Measurements from ENCODE around the gene DAP3. TPM values are rescaled to one million over a fixed set of nuclear protein-coding genes. Genes with fewer than 3 reads are reported as not detected.
A peak's percentile ranks its signal among the peaks of the same experiment; 100 is the strongest.
"Not testable (repeated sequence)": the region's sequence is repeated elsewhere in the genome, so short reads cannot be mapped to it uniquely, and the experiment has no call there.

The DAP3 gene
- total RNA-seq, 1 donor from 2014 or later = 122 TPM

DNA sequence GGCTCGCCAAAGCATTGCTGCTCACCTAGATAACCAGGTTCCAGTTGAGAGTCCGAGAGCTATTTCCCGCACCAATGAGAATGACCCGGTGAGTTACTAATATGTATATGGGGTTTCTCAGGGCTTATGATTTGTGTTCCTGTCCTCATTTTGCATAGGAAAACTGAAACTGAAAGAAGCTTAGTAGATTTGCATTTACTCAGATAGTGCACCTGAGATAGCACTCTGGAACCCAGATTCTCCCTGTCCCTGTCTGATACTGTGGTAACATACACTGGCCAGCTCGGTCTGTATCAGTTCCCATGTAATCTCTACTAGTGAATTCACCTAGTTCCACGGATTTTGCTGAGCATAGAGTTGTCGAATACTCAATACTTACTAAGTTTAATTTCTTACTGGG, 28.1 kb downstream of the DAP3 start:
- no peak for DNase-seq (ENCODE audit: low read depth)

GRCh38 chr1:155718524-155719115, 29.7 kb downstream of the DAP3 start:
- not testable (repeated sequence) for DNase-seq (ENCODE audit: low read depth)

DNA sequence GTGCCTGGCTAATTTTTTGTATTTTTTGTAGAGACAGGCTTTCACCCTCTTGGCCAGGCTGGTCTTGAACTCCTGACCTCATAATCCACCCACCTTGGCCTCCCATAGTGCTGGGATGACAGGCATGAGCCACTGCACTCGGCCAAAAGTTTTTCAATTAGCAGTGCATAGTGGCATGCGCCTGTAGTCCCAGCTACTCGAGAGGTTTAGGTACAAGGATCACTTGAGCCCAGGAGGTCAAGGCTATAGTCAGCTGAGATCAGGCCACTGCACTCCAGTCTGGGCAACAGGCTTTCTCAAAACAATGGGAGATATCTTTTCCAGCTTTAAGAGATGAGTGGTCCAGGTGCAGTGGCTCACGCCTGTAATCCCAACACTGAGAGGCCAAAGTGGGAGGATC, 30.8 kb downstream of the DAP3 start:
- no peak for DNase-seq (ENCODE audit: low read depth)

DNA sequence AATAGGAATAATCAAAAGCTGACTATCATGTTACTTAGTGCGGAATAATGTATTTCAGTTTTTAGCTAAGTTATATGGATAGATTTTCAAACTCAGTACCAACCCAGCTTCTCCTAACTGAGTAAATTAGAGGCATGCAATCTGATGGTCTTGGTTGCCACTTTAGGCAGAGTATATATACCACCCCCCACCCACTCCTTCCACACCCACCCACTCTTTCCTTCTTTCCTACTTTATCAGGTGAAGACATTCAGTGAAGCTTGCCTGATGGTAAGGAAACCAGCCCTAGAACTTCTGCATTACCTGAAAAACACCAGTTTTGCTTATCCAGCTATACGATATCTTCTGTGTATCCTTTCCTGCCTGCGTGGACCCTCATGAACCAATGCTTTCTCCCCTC, 36.3 kb downstream of the DAP3 start:
- no peak for DNase-seq (ENCODE audit: low read depth)

DNA sequence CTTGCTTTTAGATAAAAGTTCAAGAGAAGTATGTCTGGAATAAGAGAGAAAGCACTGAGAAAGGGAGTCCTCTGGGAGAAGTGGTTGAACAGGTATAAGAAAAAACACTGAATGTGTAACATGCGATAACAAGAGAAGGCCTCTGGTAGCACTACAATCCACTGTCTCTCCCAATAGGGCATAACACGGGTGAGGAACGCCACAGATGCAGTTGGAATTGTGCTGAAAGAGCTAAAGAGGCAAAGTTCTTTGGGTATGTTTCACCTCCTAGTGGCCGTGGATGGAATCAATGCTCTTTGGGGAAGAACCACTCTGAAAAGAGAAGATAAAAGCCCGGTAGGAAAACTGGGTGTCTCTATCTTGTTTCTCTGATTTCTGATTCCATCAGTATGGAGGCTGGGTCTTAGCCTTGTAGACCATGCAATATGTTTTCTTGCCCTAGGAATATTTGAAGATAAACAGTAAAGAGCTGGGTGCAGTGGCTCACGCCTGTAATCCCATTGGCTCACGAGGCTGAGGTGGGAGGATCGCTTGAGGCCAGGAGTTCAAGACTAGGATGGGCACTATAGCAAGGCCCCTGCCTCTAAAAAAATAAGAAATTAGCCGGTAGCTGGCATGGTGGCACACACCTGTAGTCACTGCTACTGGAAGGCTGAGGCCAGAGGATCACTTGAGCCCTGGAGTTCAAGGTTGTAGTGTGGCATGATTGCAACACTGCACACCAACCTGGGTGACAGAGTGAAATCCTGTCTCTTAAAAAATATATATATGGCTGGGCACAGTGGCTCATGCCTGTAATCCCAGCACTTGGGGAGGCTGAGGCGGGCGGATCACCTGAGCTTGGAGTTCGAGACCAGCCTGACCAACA, 40.4 kb downstream of the DAP3 start:
- DNase-seq (ENCODE audit: low read depth) = peak; percentile 48

DNA sequence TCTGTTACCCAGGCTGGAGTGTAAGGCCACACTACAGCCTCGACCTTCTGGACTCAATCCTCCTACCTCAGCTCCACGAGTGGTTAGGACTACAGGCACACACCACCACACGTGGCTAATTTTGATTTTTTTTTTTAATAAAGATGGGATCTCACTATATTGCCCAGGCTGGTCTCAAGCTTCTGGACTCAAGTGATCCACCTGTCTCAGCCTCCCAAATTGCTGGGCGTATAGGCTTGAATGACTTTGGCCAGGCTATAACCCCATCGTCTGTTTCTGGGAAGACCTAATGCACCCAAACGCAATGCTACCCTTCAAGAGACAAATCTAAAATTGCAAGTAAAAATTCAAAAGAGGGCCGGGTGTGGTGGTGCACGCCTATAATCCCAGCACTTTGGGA, 52.1 kb downstream of the DAP3 start:
- no peak for DNase-seq (ENCODE audit: low read depth)

DNA sequence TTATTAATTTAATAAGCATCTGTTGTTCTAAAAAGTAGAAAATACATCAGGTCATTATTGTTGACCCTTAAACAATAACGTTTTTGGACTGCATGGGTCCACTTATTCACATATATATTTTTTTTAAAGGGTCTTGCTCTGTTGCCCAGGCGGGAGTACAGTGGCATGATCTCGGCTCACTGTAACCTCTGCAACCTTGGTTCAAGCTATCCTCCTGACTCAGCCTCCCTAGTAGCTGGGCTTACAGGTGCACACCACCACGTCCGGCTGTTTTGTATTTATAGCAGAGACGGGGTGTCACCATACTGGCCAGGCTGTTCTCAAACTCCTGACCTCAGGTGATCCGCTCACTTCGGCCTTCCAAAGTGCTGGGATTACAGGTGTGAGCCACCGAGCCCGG, 53.0 kb downstream of the DAP3 start:
- no peak for DNase-seq (ENCODE audit: low read depth)

GRCh38 chr1:155744711-155745283, 55.9 kb downstream of the DAP3 start:
- no peak for DNase-seq (ENCODE audit: low read depth)

DNA sequence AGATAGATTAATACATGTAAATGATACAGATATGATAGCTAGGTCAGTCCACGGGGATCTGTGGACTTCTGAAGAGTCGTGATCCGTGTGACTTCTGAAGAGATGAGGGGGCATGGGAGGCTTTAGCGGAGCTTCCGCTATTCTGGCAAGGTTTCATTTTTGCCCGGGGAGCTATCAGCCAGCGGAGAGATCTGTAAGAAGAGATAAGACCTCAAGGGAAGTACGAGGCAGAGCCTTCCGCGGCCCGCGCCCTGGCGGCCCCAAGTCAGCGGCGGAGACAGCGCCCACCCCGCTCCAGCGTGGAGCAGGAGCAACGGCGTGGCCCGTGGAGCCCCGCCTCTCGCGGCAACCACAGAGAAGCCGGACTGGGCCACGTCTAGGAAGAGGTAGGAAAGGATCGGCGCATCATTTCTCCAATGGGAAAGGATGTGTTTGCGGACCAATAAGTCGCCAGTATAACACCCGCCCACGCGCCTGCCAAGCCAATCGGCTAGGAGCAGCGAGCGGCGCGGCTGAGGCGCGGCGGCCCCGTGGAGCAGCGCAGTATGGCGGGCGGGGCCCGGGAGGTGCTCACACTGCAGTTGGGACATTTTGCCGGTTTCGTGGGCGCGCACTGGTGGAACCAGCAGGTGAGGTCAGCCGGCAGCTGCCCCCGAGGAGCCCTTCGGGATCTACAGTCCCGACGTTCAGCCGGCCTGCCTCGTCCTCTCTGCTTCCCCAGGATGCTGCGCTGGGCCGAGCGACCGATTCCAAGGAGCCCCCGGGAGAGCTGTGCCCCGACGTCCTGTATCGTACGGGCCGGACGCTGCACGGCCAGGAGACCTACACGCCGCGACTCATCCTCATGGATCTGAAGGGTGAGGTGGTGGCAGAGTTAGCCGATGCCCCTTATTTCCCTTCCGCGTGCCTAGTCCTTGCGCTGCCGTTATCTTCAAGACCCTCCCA, 56.7 kb downstream of the DAP3 start:
- DNase-seq (ENCODE audit: low read depth) = peak; percentile 98

DNA sequence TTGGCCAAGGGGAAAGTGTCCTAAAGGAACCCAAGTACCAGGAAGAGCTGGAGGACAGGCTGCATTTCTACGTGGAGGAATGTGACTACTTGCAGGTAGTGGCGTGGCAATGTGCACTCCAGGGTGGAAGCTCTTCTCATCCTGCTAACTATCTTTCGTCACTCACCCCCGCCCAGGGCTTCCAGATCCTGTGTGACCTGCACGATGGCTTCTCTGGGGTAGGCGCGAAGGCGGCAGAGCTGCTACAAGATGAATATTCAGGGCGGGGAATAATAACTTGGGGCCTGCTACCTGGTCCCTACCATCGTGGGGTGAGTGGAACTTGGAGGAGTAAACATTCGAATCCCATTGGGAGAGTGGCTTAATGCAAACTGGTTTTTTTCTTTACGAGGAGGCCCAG, 58.7 kb downstream of the DAP3 start:
- DNase-seq (ENCODE audit: low read depth) = not testable (repeated sequence)

GRCh38 chr1:155748141-155748540, 59.2 kb downstream of the DAP3 start:
- peak; percentile 50 for DNase-seq (ENCODE audit: low read depth)

- not testable (repeated sequence) for DNase-seq (ENCODE audit: low read depth)
Measured at GRCh38 chr1:155759017-155759416, 70.1 kb downstream of the DAP3 start.

DNA sequence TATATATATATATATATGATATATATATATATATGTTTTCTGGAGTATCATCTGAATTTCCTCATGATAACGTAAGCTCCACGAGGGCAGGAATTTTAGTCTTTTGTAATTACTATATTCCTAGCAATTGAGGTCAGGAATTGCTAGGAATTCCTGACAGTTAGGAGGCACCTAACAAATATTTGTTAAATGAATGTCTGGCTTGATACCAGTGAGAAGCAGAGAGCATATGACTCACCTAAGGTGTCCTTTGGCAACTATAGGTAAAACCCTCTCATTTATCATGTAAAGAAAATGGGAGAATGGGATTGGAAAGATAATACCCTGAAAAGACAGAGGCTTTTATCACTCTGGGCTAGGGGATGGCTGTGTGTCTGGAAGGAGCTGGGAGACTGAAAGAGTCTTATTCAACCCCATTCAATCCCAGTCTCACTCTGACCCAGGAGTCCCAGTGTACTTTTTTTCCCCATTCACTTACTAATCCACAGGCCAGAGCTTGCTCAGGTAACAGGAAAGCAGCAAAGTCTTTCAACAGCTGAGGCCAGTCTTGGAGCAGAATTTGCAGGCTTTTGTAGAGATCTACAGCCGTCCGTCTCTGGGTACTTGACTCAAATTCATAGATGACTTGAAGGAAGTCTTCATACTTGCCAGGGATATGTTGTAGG, 71.2 kb downstream of the DAP3 start:
- no peak for DNase-seq (ENCODE audit: low read depth)

DNA sequence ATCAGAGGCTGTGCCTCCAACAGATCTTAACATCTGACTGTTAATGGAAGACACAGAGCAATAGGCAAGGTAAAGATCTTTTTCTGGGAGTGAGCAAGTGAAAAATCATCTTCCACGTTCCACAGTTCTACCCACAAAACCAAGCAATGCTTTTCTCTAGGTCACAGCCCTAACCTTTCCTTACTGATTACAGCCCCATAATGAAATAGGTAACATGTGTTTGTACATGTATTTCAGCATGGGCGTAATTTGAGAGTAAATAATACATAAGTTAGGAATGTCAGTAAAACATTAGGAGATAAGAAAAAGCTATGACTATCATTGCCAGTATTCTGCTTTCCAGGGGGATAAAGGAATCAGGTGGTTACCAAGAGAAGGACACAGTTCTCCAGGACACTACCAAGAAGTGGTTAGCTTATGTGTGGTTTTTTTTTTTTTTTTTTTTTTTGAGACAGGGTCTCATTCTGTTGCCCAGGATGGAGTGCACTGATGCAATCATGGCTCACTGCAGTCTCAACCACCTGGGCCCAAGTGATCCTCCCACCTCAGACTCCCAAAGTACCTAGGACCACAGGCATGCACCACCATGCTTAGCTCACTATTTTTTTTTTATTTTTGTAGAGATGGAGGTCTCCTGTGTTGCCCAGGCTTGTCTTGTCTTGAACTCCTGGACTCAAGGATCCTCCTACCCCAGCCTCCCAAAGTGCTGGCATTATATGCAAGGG, 72.0 kb downstream of the DAP3 start:
- no peak for DNase-seq (ENCODE audit: low read depth)

DNA sequence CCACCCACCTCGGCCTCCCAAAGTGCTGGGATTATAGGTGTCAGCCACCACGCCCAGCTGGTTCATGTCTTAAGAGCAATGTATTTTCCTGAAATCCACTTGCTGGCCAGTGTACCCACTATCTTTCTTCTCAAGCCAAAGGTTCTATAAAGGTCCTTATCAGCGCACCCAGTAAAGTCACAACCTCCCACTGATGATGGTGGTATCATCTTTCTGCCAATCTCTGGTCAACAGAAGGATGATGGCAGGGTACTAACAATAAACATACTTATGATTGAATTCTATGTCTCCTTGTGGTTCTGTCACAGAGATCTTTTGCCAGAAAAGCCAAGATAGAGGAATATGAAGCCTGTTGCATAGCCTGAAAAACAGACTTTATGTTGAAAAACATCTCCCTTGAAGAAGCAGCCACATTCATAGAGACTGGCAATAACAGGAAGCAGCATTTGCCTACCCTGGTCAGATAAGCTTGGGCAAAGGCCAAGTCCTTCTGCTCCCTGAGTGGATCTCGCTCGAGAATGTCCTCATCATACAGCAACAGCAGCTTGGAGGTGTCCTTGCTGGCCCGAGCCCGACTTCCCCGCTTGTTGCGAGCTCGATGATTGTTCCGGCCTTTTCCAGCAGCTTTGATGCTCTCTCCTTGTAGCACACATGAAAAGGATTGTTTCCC, 73.0 kb downstream of the DAP3 start:
- DNase-seq (ENCODE audit: low read depth) = no peak

DNA sequence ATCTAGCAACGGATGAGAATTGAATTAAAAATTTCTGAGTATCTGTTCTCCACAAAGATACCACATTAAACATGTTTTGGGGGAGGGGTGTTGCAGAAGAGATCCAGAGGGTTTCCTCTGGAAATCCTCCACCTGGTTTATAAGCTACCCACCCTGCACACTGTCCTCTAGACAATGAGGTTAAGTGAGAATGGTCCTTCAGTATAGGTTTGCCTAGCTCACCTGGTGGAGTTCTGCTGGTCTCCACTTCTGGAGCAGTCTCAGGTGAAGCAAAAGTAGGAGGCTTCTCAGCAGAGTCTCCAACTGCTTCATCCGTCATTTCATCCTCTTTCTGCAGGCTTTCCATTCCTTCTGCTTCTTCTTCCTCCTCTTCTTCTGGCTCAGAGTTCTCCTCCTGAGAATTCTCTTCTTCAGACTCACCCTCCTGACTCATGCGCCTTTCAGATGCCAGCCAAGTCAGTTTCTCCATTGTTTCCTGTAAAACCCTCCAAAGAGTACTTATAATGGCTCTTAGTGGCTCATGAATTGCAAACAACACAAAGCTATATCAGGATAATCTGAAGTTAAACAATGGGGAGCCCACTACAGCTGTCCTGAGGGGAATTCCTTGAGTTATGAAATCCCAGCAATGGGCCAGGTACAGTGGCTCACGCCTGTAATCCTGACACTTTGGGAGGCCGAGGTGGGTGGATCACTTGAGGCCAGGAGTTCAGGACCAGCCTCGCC, 74.4 kb downstream of the DAP3 start:
- peak; percentile 74 for DNase-seq (ENCODE audit: low read depth)

DNA sequence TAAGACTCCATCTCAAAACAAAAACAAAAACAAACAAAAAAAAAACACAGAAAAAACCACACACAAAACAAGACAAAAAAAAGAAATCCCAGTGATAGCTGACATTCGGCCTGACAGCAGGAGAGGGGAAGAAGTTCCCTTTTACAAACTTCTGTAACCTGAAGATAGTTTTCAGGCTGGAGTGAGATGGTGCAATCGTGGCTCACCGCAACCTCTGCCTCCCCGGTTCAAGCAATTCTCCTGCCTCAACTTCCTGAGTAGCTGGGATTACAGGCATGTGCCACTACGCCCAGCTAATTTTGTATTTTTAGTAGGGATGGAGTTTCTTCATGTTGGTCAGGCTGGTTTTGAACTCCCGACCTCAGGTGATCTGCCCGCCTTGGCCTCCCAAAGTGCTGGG, 75.1 kb downstream of the DAP3 start:
- not testable (repeated sequence) for DNase-seq (ENCODE audit: low read depth)

- not testable (repeated sequence) for DNase-seq (ENCODE audit: low read depth)
Measured at GRCh38 chr1:155767399-155767989, 78.6 kb downstream of the DAP3 start.
